ENCODE measurements around the gene RAB11A. TPM values are rescaled to one million over a fixed set of nuclear protein-coding genes. Genes with fewer than 3 reads are reported as not detected.

The RAB11A gene
- total RNA-seq, 1 donor from 2014 or later: 192 TPM

- Histone ChIP-seq H3K27me3 (no peaks in the 10 kb centered on the region), H3K36me3 (peaks cover 0 to 7% of the 10 kb centered on the region in 2 donors), H3K4me1 (peaks cover 0 to 6% of the 10 kb centered on the region in 2 donors), H3K27ac (no peak overlapping the region), H3K9me3 (no peaks in the 10 kb centered on the region), H3K4me3 (no peak overlapping the region)
- DNase-seq (ENCODE audit: low spot score in 2 of 2): no peak
- TF ChIP-seq, protein P1, sequence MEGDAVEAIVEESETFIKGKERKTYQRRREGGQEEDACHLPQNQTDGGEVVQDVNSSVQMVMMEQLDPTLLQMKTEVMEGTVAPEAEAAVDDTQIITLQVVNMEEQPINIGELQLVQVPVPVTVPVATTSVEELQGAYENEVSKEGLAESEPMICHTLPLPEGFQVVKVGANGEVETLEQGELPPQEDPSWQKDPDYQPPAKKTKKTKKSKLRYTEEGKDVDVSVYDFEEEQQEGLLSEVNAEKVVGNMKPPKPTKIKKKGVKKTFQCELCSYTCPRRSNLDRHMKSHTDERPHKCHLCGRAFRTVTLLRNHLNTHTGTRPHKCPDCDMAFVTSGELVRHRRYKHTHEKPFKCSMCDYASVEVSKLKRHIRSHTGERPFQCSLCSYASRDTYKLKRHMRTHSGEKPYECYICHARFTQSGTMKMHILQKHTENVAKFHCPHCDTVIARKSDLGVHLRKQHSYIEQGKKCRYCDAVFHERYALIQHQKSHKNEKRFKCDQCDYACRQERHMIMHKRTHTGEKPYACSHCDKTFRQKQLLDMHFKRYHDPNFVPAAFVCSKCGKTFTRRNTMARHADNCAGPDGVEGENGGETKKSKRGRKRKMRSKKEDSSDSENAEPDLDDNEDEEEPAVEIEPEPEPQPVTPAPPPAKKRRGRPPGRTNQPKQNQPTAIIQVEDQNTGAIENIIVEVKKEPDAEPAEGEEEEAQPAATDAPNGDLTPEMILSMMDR (IDR thresholded peaks at IDR 0.05): peak; percentile 38 to 62 (median 39)
- intact Hi-C loops (cut with DNase I): loop anchor here (5.0 kb wide), 1 partner anchor 370 kb away; no protein-coding TSS in a partner anchor
Measured at GRCh38 chr15:65916664-65917406, 47.5 kb downstream of the RAB11A start.

DNA sequence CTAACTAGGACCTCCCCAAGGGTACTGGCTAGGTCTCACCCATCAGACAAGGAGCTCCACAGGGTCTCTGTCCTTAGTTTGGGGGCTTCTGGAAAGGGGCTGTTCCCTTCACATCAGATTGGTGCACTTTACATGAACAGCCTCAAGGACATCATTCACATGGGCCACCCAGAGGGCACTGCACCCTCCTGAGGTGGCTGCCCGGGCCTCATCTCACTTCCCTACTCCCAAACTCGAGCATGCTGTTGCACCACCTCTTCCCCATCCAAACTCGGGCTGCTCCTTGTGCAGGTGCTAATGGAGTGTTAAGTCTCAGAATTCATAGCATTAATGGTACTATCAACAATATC is 48.1 kb downstream of the RAB11A start:
- Histone ChIP-seq H3K27me3 (no peaks in the 10 kb centered on the region), H3K4me1 (peaks cover 0 to 6% of the 10 kb centered on the region in 2 donors), H3K4me3 (no peak overlapping the region), H3K9me3 (no peaks in the 10 kb centered on the region), H3K27ac (no peak overlapping the region), H3K36me3 (peaks cover 0 to 1% of the 10 kb centered on the region in 2 donors)
- TF ChIP-seq, protein P1 (IDR thresholded peaks at IDR 0.05): no peak
- DNase-seq (ENCODE audit: low spot score in 2 of 2): no peak
- intact Hi-C loops (cut with DNase I): loop anchor here (5.0 kb wide), 1 partner anchor 370 kb away; no protein-coding TSS in a partner anchor

DNA sequence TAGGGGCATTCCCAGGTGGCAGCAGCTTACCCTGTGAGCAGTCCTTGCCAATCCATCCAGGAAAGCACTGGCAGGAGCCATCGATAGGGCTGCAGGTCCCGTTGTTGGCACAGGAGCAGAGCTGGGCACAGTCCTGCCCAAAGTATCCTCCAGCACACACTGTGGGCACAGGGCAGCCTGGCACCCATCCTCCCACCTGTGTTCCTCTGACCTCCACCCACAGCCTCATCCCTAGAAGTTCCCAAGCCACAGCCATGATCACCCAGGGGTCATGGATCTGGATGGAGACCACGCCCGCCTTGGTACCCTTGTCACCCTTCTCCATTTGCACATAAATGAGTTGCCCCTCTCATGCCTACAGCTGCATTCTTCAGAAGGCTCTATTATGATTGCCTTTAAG is 48.6 kb downstream of the RAB11A start:
- no peaks in the 10 kb centered on the region for H3K9me3 ChIP-seq
- no peaks in the 10 kb centered on the region for H3K36me3 ChIP-seq
- DNase-seq (ENCODE audit: low spot score in 2 of 2): no peak
- intact Hi-C loops (cut with DNase I): loop anchor here (5.0 kb wide), 1 partner anchor 369 kb away; no protein-coding TSS in a partner anchor
- no peaks in the 10 kb centered on the region for H3K27me3 ChIP-seq
- no peak overlapping the region for H3K4me3 ChIP-seq
- no peak overlapping the region for H3K27ac ChIP-seq
- peaks cover 0 to 6% of the 10 kb centered on the region in 2 donors for H3K4me1 ChIP-seq
- TF ChIP-seq, protein P1 (IDR thresholded peaks at IDR 0.05): no peak

GRCh38 chr15:65918357-65918920 is 49.1 kb downstream of the RAB11A start:
- Histone ChIP-seq H3K4me3 (no peak overlapping the region), H3K9me3 (no peaks in the 10 kb centered on the region), H3K36me3 (no peaks in the 10 kb centered on the region), H3K4me1 (peaks cover 0 to 6% of the 10 kb centered on the region in 2 donors), H3K27ac (no peak overlapping the region), H3K27me3 (no peaks in the 10 kb centered on the region)
- DNase-seq (ENCODE audit: low spot score in 2 of 2): no peak
- TF ChIP-seq, protein P1 (IDR thresholded peaks at IDR 0.05): no peak
- intact Hi-C loops (cut with DNase I): loop anchor here (5.0 kb wide), 1 partner anchor 369 kb away; no protein-coding TSS in a partner anchor

DNA sequence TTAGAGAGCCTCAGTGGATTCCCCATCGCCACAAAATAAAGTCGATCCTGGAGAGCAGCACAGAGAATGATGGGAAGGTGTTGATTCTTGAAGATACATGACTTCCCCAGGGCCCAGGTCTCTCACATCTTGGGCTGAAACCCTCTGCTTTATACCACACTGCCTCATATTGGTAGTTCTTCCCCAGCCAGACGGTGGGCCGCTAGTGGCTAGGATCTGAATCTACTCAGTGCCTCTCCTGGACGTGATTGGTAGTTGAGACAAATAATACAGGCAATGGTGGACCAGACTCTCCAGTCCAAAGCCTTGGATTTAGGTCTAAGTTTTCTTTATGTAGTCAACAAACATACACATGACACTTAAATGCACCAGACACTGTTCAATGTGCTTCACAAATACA is 49.7 kb downstream of the RAB11A start:
- intact Hi-C loops (cut with DNase I): loop anchor here (5.0 kb wide), 1 partner anchor 368 kb away; no protein-coding TSS in a partner anchor
- Histone ChIP-seq H3K4me1 (peaks cover 0 to 6% of the 10 kb centered on the region in 2 donors), H3K4me3 (no peak overlapping the region), H3K9me3 (no peaks in the 10 kb centered on the region), H3K27me3 (no peaks in the 10 kb centered on the region), H3K36me3 (no peaks in the 10 kb centered on the region), H3K27ac (no peak overlapping the region)
- TF ChIP-seq, protein P1 (IDR thresholded peaks at IDR 0.05): no peak
- DNase-seq (ENCODE audit: low spot score in 2 of 2): no peak

All from ascending aorta (tissue), 2 donors.